H1 (cell line): ENCODE results near the gene DISC1. TPM values are rescaled to one million over a fixed set of nuclear protein-coding genes. Genes with fewer than 3 reads are reported as not detected.

ENCODE experiments used
- CTCF ChIA-PET: fragments of 300-600 bp; sonication (Branson Sonifier 250); formaldehyde crosslinking; loops from one replicate; lab custom pipeline; 2021; ENCODE audit not compliant: partially characterized antibody; lab: Charles Lee
- POLR2A ChIA-PET: fragments of 300-600 bp; sonication (Branson Sonifier 250); formaldehyde crosslinking; loops from one replicate; lab custom pipeline; 2021; ENCODE audit warnings: inconsistent platforms; ENCODE audit not compliant: partially characterized antibody; lab: Charles Lee
- DNase-seq, 2 experiments: peaks; one replicate each; pipeline versions ENCODE4 v3.0.0 to v3.0.0-alpha.2; 2010 to 2022; ENCODE audit warnings: low spot score in 2 of 2, low read depth in 1 of 2, mixed read lengths in 1 of 2
- FAIRE-seq: peaks from 2 replicates; lab custom pipeline; 2011; peaks lifted over from hg19 to GRCh38; lab: Jason Lieb, UNC
- H2AFZ ChIP-seq: 2 replicates; pipeline ENCODE4 v1.8.1; 2012; ENCODE audit warnings: low read length, inconsistent platforms
- H2AK5ac ChIP-seq: 2 replicates; pipeline ENCODE4 v1.6.1; 2013; ENCODE audit warnings: low read depth, low read length
- H2BK120ac ChIP-seq: replicated peaks from 2 replicates; pipeline ENCODE3; 2013; ENCODE audit warnings: low read depth, low read length, inconsistent platforms
- H2BK12ac ChIP-seq: 2 replicates; pipeline ENCODE4 v1.6.1; 2013; ENCODE audit warnings: low read depth, low read length
- H2BK15ac ChIP-seq: 2 replicates; pipeline ENCODE4 v1.6.1; 2013; ENCODE audit warnings: low read length
- H2BK20ac ChIP-seq: 2 replicates; pipeline ENCODE4 v1.6.1; 2013; ENCODE audit warnings: low read length
- H2BK5ac ChIP-seq: 2 replicates; pipeline ENCODE4 v1.6.1; 2013; ENCODE audit warnings: low read depth, low read length
- H3K14ac ChIP-seq: 2 replicates; pipeline ENCODE4 v1.6.1; 2013; ENCODE audit warnings: inconsistent platforms; ENCODE audit not compliant: insufficient read length
- H3K18ac ChIP-seq: 2 replicates; pipeline ENCODE4 v1.6.1; 2013; ENCODE audit warnings: low read length; ENCODE audit errors: extremely low read depth
- H3K23ac ChIP-seq: 2 replicates; pipeline ENCODE4 v1.6.1; 2013; ENCODE audit warnings: inconsistent platforms; ENCODE audit not compliant: insufficient read length
- H3K23me2 ChIP-seq: 2 replicates; pipeline ENCODE4 v1.6.1; 2013; ENCODE audit warnings: low read depth, low read length
- H3K27ac ChIP-seq: 2 replicates; pipeline ENCODE4 v1.6.1; 2011; ENCODE audit warnings: low read depth, low read length, inconsistent platforms
- H3K27me3 ChIP-seq, 4 experiments: replicated peaks in 1 of 4; 1 replicate in 1 of 4; 2 replicates in 3 of 4; pipeline versions ENCODE4 v1.6.1 to v1.8.1; 2011 to 2013; ENCODE audit warnings: low read length in 3 of 4, mild to moderate bottlenecking in 3 of 4, inconsistent platforms in 2 of 4, mixed read lengths in 2 of 4, moderate library complexity in 1 of 4; ENCODE audit not compliant: control insufficient read depth in 3 of 4, insufficient read depth in 3 of 4; ENCODE audit errors: extremely low read depth in 1 of 4
- H3K36me3 ChIP-seq, 4 experiments: 2 replicates each; pipeline versions ENCODE4 v1.6.1 to v1.8.1; 2011 to 2013; ENCODE audit warnings: mild to moderate bottlenecking in 4 of 4, low read length in 3 of 4, moderate library complexity in 2 of 4, control low read depth in 1 of 4, inconsistent platforms in 1 of 4; ENCODE audit not compliant: insufficient read depth in 4 of 4, control insufficient read depth in 2 of 4
- H3K4ac ChIP-seq: replicated peaks from 2 replicates; pipeline ENCODE3; 2013; ENCODE audit warnings: low read length, low read depth, mixed read lengths, inconsistent platforms; ENCODE audit not compliant: insufficient read length
- H3K4me1 ChIP-seq, 4 experiments: replicated peaks in 1 of 4; 1 replicate in 1 of 4; 2 replicates in 3 of 4; pipeline versions ENCODE4 v1.6.1 to v1.8.1; 2011 to 2013; ENCODE audit warnings: low read length in 3 of 4, inconsistent platforms in 2 of 4, mixed read lengths in 1 of 4; ENCODE audit not compliant: insufficient read depth in 4 of 4, control insufficient read depth in 3 of 4
- H3K4me2 ChIP-seq, 2 experiments: 2 replicates each; pipeline versions ENCODE4 v1.6.1 to v1.8.1; 2011 to 2013; ENCODE audit warnings: low read depth in 2 of 2, low read length in 2 of 2, control low read depth in 1 of 2, inconsistent platforms in 1 of 2, mild to moderate bottlenecking in 1 of 2; ENCODE audit not compliant: insufficient read depth in 1 of 2
- H3K4me3 ChIP-seq, 4 experiments: fragments of 200-600, 300-600 bp in 1 of 4; sonication (generic), shearing (Covaris generic), sonication (Bioruptor Twin) in 1 of 4; 2 replicates each; pipeline versions ENCODE4 v1.5.1 to v1.8.1; 2011 to 2016; ENCODE audit warnings: low read length in 4 of 4, low read depth in 3 of 4, control low read depth in 2 of 4, inconsistent platforms in 2 of 4, mild to moderate bottlenecking in 2 of 4, mixed read lengths in 1 of 4, moderate library complexity in 1 of 4; ENCODE audit not compliant: insufficient read depth in 2 of 4; ENCODE audit errors: extremely low read depth in 1 of 4
- H3K56ac ChIP-seq: replicated peaks from 2 replicates; pipeline ENCODE3; 2013; ENCODE audit warnings: low read depth, mild to moderate bottlenecking, mixed read lengths, low read length, inconsistent platforms; ENCODE audit not compliant: insufficient read length
- H3K79me1 ChIP-seq: 2 replicates; pipeline ENCODE4 v1.6.1; 2013; ENCODE audit warnings: low read depth, low read length, control low read depth
- H3K79me2 ChIP-seq, 2 experiments: 2 replicates each; pipeline versions ENCODE4 v1.6.1 to v1.8.1; 2012 to 2013; ENCODE audit warnings: low read length in 2 of 2, mild to moderate bottlenecking in 2 of 2, inconsistent platforms in 1 of 2; ENCODE audit not compliant: insufficient read depth in 2 of 2, control insufficient read depth in 1 of 2
- H3K9ac ChIP-seq, 4 experiments: replicated peaks in 1 of 4; 1 replicate in 1 of 4; 2 replicates in 3 of 4; pipeline versions ENCODE4 v1.6.1 to v1.8.1; 2011 to 2013; ENCODE audit warnings: low read depth in 3 of 4, low read length in 3 of 4, control low read depth in 2 of 4, mild to moderate bottlenecking in 2 of 4, moderate library complexity in 2 of 4, inconsistent platforms in 1 of 4; ENCODE audit errors: extremely low read depth in 1 of 4
- H3K9me3 ChIP-seq, 2 experiments: 2 replicates each; pipeline versions ENCODE4 v1.6.1 to v1.8.1; 2012 to 2013; ENCODE audit warnings: mild to moderate bottlenecking in 2 of 2, moderate library complexity in 2 of 2, control low read depth in 1 of 2, inconsistent platforms in 1 of 2, low read depth in 1 of 2, low read length in 1 of 2, mixed read lengths in 1 of 2; ENCODE audit not compliant: insufficient read depth in 2 of 2
- H4K20me1 ChIP-seq, 2 experiments: replicated peaks in 1 of 2; 2 replicates each; pipeline versions ENCODE3 to v1.8.1; 2011 to 2013; ENCODE audit warnings: inconsistent platforms in 2 of 2, low read length in 2 of 2, mild to moderate bottlenecking in 1 of 2; ENCODE audit not compliant: insufficient read depth in 2 of 2, control insufficient read depth in 1 of 2
- H4K5ac ChIP-seq: 2 replicates; pipeline ENCODE4 v1.6.1; 2013; ENCODE audit warnings: low read length, low read depth, mixed read lengths, inconsistent platforms; ENCODE audit not compliant: insufficient read length
- H4K8ac ChIP-seq: 2 replicates; pipeline ENCODE4 v1.8.0; 2013; ENCODE audit warnings: mild to moderate bottlenecking, moderate library complexity, low read length, inconsistent platforms; ENCODE audit not compliant: insufficient read depth; ENCODE audit errors: extremely low read depth
- H4K91ac ChIP-seq: replicated peaks from 2 replicates; pipeline ENCODE3; 2013; ENCODE audit warnings: low read length, mixed read lengths, inconsistent platforms; ENCODE audit not compliant: insufficient read length
- ASH2L ChIP-seq: fragments of 200-600, 300-600 bp; sonication (generic); IDR thresholded peaks from one replicate; pipeline ENCODE4 v1.7.1; 2017; ENCODE audit warnings: low read length
- CEBPB ChIP-seq: IDR thresholded peaks from 2 replicates; pipeline ENCODE4 v1.6.1; 2012; ENCODE audit warnings: low read depth, low read length
- CREB1 ChIP-seq: IDR thresholded peaks from 2 replicates; pipeline ENCODE4 v1.6.1; 2012; ENCODE audit warnings: inconsistent platforms
- EGR1 ChIP-seq: IDR thresholded peaks from 2 replicates; pipeline ENCODE4 v1.6.1; 2011; ENCODE audit warnings: low read depth, low read length, borderline replicate concordance
- NANOG ChIP-seq: IDR thresholded peaks from 2 replicates; pipeline ENCODE4 v1.6.1; 2011; ENCODE audit warnings: low read length, low read depth, mild to moderate bottlenecking, inconsistent platforms; ENCODE audit not compliant: insufficient read depth, poor library complexity, severe bottlenecking
- RBBP5 ChIP-seq: IDR thresholded peaks from 2 replicates; pipeline ENCODE4 v1.7.1; 2012; ENCODE audit warnings: low read depth, mild to moderate bottlenecking, inconsistent platforms, low read length, moderate library complexity, borderline replicate concordance
- SIN3A ChIP-seq, 2 experiments: IDR thresholded peaks in 1 of 2; conservative IDR thresholded peaks in 1 of 2; 2 replicates each; pipeline ENCODE4 v1.6.1; 2011 to 2012; ENCODE audit warnings: low read length in 2 of 2, improper control_type of control experiment in 1 of 2, low read depth in 1 of 2, mild to moderate bottlenecking in 1 of 2
- SIRT6 ChIP-seq: IDR thresholded peaks from one replicate; pipeline ENCODE4 v1.7.1; 2012; ENCODE audit warnings: low read length, inconsistent platforms
- SUZ12 ChIP-seq: fragments of 200-600 bp; sonication (generic); IDR thresholded peaks from 2 replicates; pipeline ENCODE4 v1.6.1; 2012; ENCODE audit warnings: mild to moderate bottlenecking, inconsistent platforms, low read length, moderate library complexity, mixed read lengths
- TBP ChIP-seq: IDR thresholded peaks from 2 replicates; pipeline ENCODE4 v1.6.1; 2011; ENCODE audit warnings: low read depth, low read length, improper control_type of control experiment
- TCF12 ChIP-seq: IDR thresholded peaks from 2 replicates; pipeline ENCODE4 v1.6.1; 2011; ENCODE audit warnings: low read depth, mild to moderate bottlenecking, low read length
- WGBS, 2 experiments: shearing (Covaris generic) in 1 of 2; methylation state at CpG; one replicate each; pipeline versions ENCODE4 v1.1.6 to v1.1.7; 2013 to 2015; ENCODE audit warnings: low lambda C conversion rate in 2 of 2, mixed read lengths in 2 of 2, inconsistent platforms in 1 of 2, low coverage in 1 of 2, missing lambda C conversion rate in 1 of 2; ENCODE audit not compliant: insufficient replicate concordance in 2 of 2, insufficient coverage in 1 of 2, insufficient read length in 1 of 2; ENCODE audit errors: extremely low coverage in 1 of 2, missing lambda C conversion rate in 1 of 2; 5-methylcytosine and 5-hydroxymethylcytosine counted together
- polyA plus RNA-seq, 7 experiments: library from polyadenylated mRNA; depleted of rRNA in 3 of 7; stranded (reverse) in 5 of 7; unstranded in 2 of 7; fragments of >200 nt in 5 of 7; fragments of 200-250 nt in 2 of 7; gene quantifications; 1 replicate in 5 of 7; 2 replicates in 1 of 7; 4 replicates in 1 of 7; pipeline versions ENCODE4 v1.2.1 to v1.2.3, GENCODE V29; 2011 to 2013; ENCODE audit warnings: missing spikeins in 2 of 7, mixed read lengths in 2 of 7
- total RNA-seq: library from RNA; stranded (reverse); fragmentation: NEBNext Ultra II Directional; extraction: Animal tissue kit (Norgen Biotek cat#: 25700); gene quantifications from 2 replicates; pipeline ENCODE4 v1.2.1, GENCODE V29; 2021
- TF ChIP-seq, protein P1 (sequence below): IDR thresholded peaks from 2 replicates; pipeline ENCODE4 v1.6.1; 2011; ENCODE audit warnings: low read depth, mild to moderate bottlenecking, low read length; ENCODE audit not compliant: insufficient read depth
- TF ChIP-seq, protein P2 (sequence below): IDR thresholded peaks from 2 replicates; pipeline ENCODE4 v1.6.1; 2012; ENCODE audit warnings: inconsistent platforms

Gene DISC1
- total and polyA plus RNA-seq, 2 of the 8 experiments (the other 6 are each of a cell fraction or from before 2014, with no cell fraction given): 1.1 to 3.5 TPM

DNA sequence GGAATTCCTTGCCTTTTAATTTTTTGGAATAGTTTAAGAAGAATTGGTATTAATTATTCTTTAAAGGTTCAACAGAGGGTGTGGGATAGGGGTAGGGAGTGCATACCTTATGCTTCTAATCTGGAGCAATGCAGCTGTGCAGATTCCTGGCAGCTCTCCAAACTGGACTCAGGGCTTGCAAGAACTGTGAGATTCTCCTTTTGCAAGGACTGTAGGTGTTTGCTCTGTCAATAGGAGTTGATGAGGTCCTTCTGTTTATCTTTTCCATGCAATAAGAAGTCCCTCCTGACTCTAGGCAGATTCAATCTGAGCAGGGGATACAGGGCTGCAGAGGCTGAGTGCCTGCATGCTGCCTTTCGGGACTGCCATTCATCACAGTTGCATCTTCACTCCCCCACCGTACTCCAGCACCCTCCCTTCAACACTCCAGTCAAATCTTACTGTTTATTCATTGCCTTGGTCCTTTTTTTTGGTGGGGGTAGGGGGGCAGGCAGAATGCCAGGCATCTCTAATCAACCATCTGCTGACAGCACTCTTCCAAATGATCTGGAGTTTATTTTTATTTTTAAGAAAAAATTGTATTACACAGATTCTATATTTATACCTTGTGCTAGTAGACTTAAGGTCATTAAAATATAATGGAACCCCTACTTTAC is 122.3 kb downstream of the DISC1 start:
- H2BK5ac ChIP-seq: no peak overlapping the region
- WGBS, 2 experiments: 90% methylated on average over 2 of the region's 2 CpGs; no CpG with 5 or more reads in 1 of the 2 experiments
- TF ChIP-seq NANOG (no peak), SUZ12 (no peak), TCF12 (no peak), SIRT6 (no peak), ASH2L (no peak), TBP (no peak), CREB1 (no peak), CEBPB (no peak), SIN3A (conservative IDR thresholded peaks at IDR 0.05 in 1 of 2, IDR thresholded peaks at IDR 0.05 in 1 of 2; ENCODE audit: low read depth in 1 of 2, low read length in 2 of 2) (no peak), EGR1 (no peak), RBBP5 (no peak)
- TF ChIP-seq, protein P1, sequence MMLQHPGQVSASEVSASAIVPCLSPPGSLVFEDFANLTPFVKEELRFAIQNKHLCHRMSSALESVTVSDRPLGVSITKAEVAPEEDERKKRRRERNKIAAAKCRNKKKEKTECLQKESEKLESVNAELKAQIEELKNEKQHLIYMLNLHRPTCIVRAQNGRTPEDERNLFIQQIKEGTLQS: no peak
- TF ChIP-seq, protein P2, sequence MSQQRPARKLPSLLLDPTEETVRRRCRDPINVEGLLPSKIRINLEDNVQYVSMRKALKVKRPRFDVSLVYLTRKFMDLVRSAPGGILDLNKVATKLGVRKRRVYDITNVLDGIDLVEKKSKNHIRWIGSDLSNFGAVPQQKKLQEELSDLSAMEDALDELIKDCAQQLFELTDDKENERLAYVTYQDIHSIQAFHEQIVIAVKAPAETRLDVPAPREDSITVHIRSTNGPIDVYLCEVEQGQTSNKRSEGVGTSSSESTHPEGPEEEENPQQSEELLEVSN: no peak

More for the DNA sequence above, 122.3 kb downstream of the DISC1 start:
- DNase-seq (no peak), FAIRE-seq (no peak)
- H3K18ac ChIP-seq: no peak overlapping the region
- no peak overlapping the region for H2BK12ac ChIP-seq
- H3K23me2 ChIP-seq: no peaks in the 10 kb centered on the region
- H3K4me2 ChIP-seq: no peak overlapping the region
- POLR2A ChIA-PET: no interaction called here
- H2AFZ ChIP-seq: no peak overlapping the region
- no peak overlapping the region for H4K5ac ChIP-seq
- no peak overlapping the region for H4K91ac ChIP-seq
- no peak overlapping the region for H2AK5ac ChIP-seq
- H3K27me3 ChIP-seq: no peaks in the 10 kb centered on the region
- CTCF ChIA-PET: interaction anchor here (4.0 kb wide), 1 partner anchor 8 kb away, joined by 26 read pairs; no protein-coding TSS in a partner anchor
- H4K8ac ChIP-seq: no peak overlapping the region
- no peak overlapping the region for H3K9ac ChIP-seq
- peaks cover 15% of the 10 kb centered on the region in 2 experiments for H3K9me3 ChIP-seq
- no peak overlapping the region for H2BK20ac ChIP-seq
- no peaks in the 10 kb centered on the region for H3K79me2 ChIP-seq
- peaks cover 0 to under 1% (median 0%) of the 10 kb centered on the region in 4 experiments; a peak in 1 of 8 replicates for H3K36me3 ChIP-seq
- H2BK15ac ChIP-seq: no peak overlapping the region
- H3K56ac ChIP-seq: no peak overlapping the region
- no peak overlapping the region for H3K23ac ChIP-seq
- no peak overlapping the region for H3K4me3 ChIP-seq
- no peak overlapping the region for H3K27ac ChIP-seq
- H3K79me1 ChIP-seq: no peaks in the 10 kb centered on the region
- H3K4ac ChIP-seq: no peak overlapping the region
- H3K14ac ChIP-seq: no peak overlapping the region
- no peak overlapping the region for H2BK120ac ChIP-seq
- no peaks in the 10 kb centered on the region for H3K4me1 ChIP-seq
- H4K20me1 ChIP-seq: no peaks in the 10 kb centered on the region
